ENCODE results near the gene APLF.

GRCh38 chr2:68478688-68479087, 11.3 kb downstream of the APLF start:
- TF ChIP-seq BHLHE40 (IDR thresholded peaks at IDR 0.05; ENCODE audit: low read depth, low read length) (no peak), RNF2 (IDR thresholded peaks at IDR 0.05; ENCODE audit: borderline replicate concordance, low read depth) (no peak)
- TF ChIP-seq, protein P1, sequence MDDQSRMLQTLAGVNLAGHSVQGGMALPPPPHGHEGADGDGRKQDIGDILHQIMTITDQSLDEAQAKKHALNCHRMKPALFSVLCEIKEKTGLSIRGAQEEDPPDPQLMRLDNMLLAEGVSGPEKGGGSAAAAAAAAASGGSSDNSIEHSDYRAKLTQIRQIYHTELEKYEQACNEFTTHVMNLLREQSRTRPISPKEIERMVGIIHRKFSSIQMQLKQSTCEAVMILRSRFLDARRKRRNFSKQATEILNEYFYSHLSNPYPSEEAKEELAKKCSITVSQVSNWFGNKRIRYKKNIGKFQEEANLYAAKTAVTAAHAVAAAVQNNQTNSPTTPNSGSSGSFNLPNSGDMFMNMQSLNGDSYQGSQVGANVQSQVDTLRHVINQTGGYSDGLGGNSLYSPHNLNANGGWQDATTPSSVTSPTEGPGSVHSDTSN (IDR thresholded peaks at IDR 0.05), result no peak

Measured in A549 (cell line).